Activated naive CD8-positive, alpha-beta T cell (primary cell): ENCODE measurements around the gene NACAD.
"Not testable (repeated sequence)": the region's sequence is repeated elsewhere in the genome, so short reads cannot be mapped to it uniquely, and the experiment has no call there.

Experiments
- H3K27ac Mint-ChIP-seq: one replicate; pipeline ENCODE4 v1.8.0; 2021; ENCODE audit warnings: mixed read lengths
- H3K27me3 Mint-ChIP-seq: one replicate; pipeline ENCODE4 v1.8.0; 2021; ENCODE audit warnings: mixed read lengths
- H3K36me3 Mint-ChIP-seq: one replicate; pipeline ENCODE4 v1.8.0; 2021; ENCODE audit warnings: mixed read lengths
- H3K4me1 Mint-ChIP-seq: one replicate; pipeline ENCODE4 v1.8.0; 2021; ENCODE audit warnings: low read depth, mixed read lengths
- H3K4me3 Mint-ChIP-seq: one replicate; pipeline ENCODE4 v1.8.0; 2021; ENCODE audit warnings: mild to moderate bottlenecking, mixed read lengths
- H3K9me3 Mint-ChIP-seq: one replicate; pipeline ENCODE4 v1.8.0; 2021; ENCODE audit warnings: low read depth, mixed read lengths

NACAD gene

DNA sequence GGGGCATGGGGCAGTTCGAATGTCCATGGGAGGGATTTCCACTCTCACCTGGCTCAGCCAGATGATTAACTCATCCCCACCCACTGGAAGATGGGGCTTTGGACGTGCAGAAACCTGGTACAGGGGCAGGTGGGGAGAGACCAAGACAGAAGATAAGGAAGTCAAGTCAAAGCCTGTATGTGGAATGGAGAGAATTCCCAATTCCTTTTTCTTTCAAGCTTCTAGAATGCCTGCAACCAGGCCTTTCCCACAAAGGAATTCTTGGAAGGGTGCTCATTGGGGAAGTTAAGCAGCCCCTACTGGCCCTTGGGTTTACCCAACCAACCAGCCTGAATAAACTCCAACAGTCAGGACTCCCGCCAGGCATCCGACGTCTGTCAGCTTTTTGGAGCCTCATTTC is 49.7 kb downstream of the NACAD start:
- Mint-ChIP-seq H3K4me1 (peaks cover 59% of the 10 kb centered on the region), H3K27me3 (no peaks in the 10 kb centered on the region), H3K4me3 (no peak overlapping the region), H3K36me3 (peaks cover 13% of the 10 kb centered on the region), H3K9me3 (no peaks in the 10 kb centered on the region), H3K27ac (peak overlapping the region; percentile 97)

DNA sequence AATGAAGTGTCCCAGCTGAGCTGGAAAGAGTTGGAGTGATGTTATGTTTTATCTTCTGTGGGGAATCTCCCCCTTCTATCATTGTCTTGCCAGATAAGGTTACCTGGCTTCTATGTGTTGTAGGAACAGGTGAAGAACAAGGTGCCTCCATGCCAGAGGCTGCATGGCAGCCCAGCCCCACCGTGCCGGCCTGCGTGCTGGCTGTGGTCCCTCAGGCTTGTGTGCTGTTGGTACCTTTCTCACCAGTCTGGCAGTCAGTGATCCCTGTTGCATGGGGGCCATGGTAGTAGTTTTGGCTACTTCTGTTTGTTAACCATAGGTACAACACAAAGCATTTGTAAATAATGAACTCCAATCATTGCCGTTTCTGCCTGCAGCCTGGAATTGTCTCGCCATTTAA is 50.9 kb downstream of the NACAD start:
- no peaks in the 10 kb centered on the region for H3K9me3 Mint-ChIP-seq

DNA sequence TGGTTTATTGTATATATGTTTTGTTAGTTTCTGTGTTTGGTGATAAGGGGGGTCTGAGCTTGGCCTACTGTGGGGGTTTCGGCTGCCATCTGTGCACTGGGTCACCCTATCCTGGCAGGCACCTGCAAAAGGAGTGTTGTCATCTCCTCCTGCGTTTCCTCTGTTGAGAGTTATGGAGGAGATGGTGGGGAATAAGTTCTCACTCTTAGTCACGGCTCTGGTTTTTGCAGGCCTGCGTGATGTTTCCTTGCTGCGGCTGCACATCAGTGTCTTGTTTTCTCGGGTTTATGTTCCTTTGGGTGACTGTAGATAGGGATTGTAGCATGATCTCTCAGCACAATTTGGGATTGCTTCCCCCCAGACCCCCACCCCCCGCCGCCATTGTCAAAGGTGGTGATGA is 52.0 kb downstream of the NACAD start:
- Mint-ChIP-seq H3K27ac (peak overlapping the region; percentile 97), H3K4me1 (peaks cover 69% of the 10 kb centered on the region), H3K9me3 (no peaks in the 10 kb centered on the region), H3K4me3 (peak overlapping the region; percentile 85), H3K27me3 (no peaks in the 10 kb centered on the region), H3K36me3 (peaks cover 9% of the 10 kb centered on the region)

More for the DNA sequence above, 50.9 kb downstream of the NACAD start:
- H3K27me3 Mint-ChIP-seq, result no peaks in the 10 kb centered on the region
- H3K4me3 Mint-ChIP-seq, result peak overlapping the region; percentile 58
- H3K36me3 Mint-ChIP-seq, result peaks cover 9% of the 10 kb centered on the region
- H3K4me1 Mint-ChIP-seq, result peaks cover 63% of the 10 kb centered on the region
- peak overlapping the region; percentile 97 for H3K27ac Mint-ChIP-seq

DNA sequence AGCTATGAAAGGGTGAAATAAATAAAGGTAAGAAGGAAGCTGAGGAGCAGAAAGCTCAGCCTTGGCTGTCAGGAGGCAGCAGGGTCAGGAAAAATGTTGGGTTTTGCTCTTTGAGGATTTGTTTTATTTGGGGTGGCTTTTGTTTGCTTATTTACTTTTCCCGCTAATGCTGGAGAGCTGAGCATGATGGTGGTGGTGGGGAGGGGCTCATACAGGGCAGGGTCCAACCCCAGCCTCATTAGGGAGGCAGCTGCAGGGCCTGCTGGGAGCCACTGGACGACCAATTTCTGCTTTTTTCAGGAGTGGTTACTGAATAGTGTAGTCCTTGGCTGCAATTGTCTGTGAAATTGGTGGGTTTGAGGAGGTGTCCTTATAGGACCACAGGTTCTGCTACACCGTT is 52.5 kb downstream of the NACAD start:
- H3K27ac Mint-ChIP-seq, result peak overlapping the region; percentile 97
- peak overlapping the region; percentile 85 for H3K4me3 Mint-ChIP-seq
- peaks cover 9% of the 10 kb centered on the region for H3K36me3 Mint-ChIP-seq
- peaks cover 71% of the 10 kb centered on the region for H3K4me1 Mint-ChIP-seq
- no peaks in the 10 kb centered on the region for H3K9me3 Mint-ChIP-seq
- no peaks in the 10 kb centered on the region for H3K27me3 Mint-ChIP-seq

DNA sequence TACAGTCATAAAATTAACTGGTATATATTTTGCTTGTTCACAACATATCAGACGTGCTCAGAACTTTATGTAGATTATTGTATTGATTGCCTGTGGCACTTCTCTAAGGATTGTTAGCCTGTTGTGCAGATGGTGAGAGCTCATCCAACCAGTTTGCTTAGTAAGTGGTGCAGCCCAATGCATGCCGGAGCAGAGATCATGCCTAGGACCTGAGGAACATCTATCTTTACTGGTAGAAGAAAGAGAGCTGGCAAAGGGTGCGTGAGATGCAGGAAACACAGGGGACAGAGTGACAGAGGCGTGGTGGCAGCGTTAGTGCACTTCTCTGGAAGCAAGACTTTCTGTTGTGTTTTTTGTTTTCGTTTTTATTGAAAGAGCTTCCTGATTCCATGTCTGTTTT is 52.9 kb downstream of the NACAD start:
- Mint-ChIP-seq H3K4me1 (peaks cover 67% of the 10 kb centered on the region), H3K36me3 (peaks cover 6% of the 10 kb centered on the region), H3K27me3 (no peaks in the 10 kb centered on the region), H3K27ac (peak overlapping the region; percentile 97), H3K4me3 (peak overlapping the region; percentile 85), H3K9me3 (no peaks in the 10 kb centered on the region)

DNA sequence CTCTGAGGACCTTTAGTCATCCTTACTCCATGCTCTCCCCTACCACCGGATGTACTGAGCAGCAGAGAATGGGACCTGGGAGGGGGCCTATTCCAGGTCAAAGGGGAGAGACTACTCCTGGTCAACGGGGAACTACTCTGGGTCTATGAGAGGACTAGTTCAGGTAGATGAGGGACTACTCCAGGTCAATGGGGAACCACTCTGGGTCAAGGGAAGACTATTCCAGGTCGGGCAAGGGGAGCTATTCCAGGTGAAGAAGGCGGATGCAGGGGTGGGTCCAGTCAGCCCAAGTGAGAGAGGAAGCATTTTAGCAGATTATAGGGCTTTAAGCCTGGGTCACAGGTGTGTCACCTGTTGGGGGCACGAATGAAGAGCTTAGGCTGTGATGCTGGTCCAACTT is 53.4 kb downstream of the NACAD start:
- Mint-ChIP-seq H3K4me1 (peaks cover 66% of the 10 kb centered on the region), H3K27ac (peak overlapping the region; percentile 97), H3K9me3 (no peaks in the 10 kb centered on the region), H3K27me3 (no peaks in the 10 kb centered on the region), H3K36me3 (peaks cover 5% of the 10 kb centered on the region), H3K4me3 (peak overlapping the region; percentile 85)

DNA sequence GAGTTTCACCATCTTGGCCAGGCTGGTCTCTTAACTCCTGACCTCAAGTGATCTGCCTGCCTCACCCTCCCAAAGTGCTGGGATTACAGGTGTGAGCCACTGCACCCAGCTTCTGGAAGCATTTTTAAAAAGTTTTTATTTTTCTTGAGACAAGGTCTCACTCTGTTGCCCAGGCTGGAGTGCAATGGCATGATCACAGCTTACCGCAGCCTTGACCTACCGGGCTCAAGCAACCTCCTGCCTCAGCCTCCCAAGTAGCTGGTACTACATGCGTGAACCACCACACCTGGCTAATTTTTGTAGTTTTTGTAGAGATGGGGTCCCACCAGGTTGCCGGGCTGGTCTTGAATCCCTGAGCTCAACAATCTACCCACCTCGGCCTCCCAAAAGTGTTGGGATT is 54.1 kb downstream of the NACAD start:
- not testable (repeated sequence) for H3K27me3 Mint-ChIP-seq, H3K36me3 Mint-ChIP-seq, H3K9me3 Mint-ChIP-seq, H3K4me3 Mint-ChIP-seq
- Mint-ChIP-seq H3K27ac (peak overlapping the region; percentile 68), H3K4me1 (peaks cover 73% of the 10 kb centered on the region)

DNA sequence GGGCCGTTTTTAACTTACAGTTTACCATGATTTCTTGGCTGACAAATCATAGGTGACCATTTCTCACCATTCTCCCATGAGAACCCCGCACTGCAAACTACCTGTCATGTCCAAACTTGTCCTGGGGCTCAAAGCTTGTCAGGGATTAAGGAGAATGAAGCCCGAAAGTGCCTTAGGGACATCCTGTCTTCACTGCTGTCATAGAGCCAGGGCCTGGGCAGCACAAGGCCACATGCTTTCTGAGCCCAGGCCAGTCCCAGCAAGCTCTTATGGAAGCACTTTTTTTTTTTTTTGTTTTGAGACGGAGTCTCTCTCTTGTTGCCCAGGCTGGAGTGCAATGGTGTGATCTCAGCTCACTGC is 54.9 kb downstream of the NACAD start:
- Mint-ChIP-seq H3K4me1 (peaks cover 81% of the 10 kb centered on the region), H3K27me3 (no peaks in the 10 kb centered on the region), H3K4me3 (peak overlapping the region; percentile 62), H3K9me3 (no peaks in the 10 kb centered on the region), H3K27ac (peak overlapping the region; percentile 88), H3K36me3 (peaks cover 5% of the 10 kb centered on the region)

DNA sequence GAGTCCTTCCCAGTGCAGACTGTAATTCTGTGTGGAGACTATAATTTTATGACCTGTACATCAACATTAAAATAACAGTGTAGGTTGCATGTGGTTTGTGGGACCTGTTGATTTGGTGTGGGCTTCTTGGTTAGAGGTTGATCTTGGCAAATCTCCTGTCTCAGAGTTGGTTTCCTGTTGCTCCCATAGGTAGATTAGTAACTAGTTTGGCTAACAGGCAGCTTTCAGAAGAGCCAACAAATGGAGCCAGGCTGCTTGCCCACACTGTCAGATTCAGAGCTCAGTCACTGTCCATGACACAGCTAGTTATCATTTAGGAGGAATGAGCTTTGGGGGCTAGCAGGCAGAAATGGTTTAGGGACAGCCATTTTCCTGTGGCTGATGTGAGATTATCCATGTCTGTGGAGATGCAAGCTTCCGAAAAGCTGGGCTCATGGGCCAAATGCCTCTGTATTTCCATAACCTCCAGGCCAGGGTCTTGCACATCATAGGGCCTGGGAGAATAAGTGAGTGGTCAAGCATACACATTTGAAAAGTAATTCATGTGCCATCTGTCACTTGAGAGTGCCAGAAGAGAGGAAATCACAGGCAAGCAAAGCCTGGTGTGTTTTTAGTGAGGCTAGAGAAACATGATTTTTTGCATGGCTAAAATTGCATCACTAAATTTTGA is 55.4 kb downstream of the NACAD start:
- H3K4me3 Mint-ChIP-seq, result peak overlapping the region; percentile 62
- H3K36me3 Mint-ChIP-seq, result peaks cover 2% of the 10 kb centered on the region
- H3K4me1 Mint-ChIP-seq, result peaks cover 81% of the 10 kb centered on the region
- no peaks in the 10 kb centered on the region for H3K9me3 Mint-ChIP-seq
- H3K27me3 Mint-ChIP-seq, result no peaks in the 10 kb centered on the region
- peak overlapping the region; percentile 88 for H3K27ac Mint-ChIP-seq

DNA sequence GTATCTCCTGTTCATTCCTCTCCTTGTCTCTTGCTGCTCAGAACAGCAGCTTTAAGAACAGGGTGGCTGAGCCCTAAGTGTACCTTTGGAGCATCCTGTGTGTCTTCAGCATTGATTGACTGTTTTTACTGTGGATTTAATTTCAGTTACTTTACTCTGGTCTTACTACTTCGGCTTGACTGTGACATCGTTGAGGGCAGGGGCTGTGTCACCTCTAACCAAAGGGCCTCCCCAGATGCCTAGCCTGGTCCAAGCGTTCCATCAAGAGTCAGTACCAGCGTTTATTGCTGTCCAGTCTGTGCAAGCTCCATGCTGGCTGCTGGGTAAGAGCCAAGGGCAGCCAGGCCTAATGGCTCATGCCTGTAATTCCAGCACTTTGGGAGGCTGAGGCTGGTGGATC is 56.3 kb downstream of the NACAD start:
- H3K9me3 Mint-ChIP-seq, result no peaks in the 10 kb centered on the region
- H3K36me3 Mint-ChIP-seq, result no peaks in the 10 kb centered on the region
- H3K4me1 Mint-ChIP-seq, result peaks cover 81% of the 10 kb centered on the region
- peak overlapping the region; percentile 83 for H3K27ac Mint-ChIP-seq
- no peaks in the 10 kb centered on the region for H3K27me3 Mint-ChIP-seq
- H3K4me3 Mint-ChIP-seq, result peak overlapping the region; percentile 54

DNA sequence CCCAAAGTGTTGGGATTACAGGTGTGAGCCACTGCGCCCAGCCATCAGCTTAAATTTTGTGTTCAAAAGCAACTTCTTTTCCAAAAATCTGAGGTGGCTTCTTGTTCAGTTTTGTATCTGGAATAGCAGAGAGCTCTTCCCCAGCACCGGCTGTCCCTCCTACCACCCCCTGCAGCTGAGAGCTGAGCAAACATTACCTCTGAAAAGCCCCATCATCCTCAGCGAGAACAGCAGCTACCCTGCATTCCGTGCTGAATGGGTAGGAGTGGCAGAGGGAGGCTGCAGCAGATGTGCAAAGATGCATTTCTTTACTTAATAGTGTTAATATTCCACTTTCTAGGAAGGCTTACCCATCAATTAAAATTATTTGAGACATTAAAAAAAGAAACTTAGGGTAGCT is 56.9 kb downstream of the NACAD start:
- no peaks in the 10 kb centered on the region for H3K36me3 Mint-ChIP-seq
- H3K4me3 Mint-ChIP-seq, result peak overlapping the region; percentile 54
- peak overlapping the region; percentile 83 for H3K27ac Mint-ChIP-seq
- no peaks in the 10 kb centered on the region for H3K9me3 Mint-ChIP-seq
- peaks cover 83% of the 10 kb centered on the region for H3K4me1 Mint-ChIP-seq
- H3K27me3 Mint-ChIP-seq, result no peaks in the 10 kb centered on the region
